Stimulated activated effector memory CD8-positive, alpha-beta T cell treated with anti-CD3 and anti-CD28 coated beads, Interleukin-12 subunit alpha, Interleukin-12 subunit beta, amount 100 ng/mL, for 72 hours (primary cell): ENCODE data around the gene PDCL2.
"Not testable (repeated sequence)": the region's sequence is repeated elsewhere in the genome, so short reads cannot be mapped to it uniquely, and the experiment has no call there.

ENCODE experiments used
- ATAC-seq: fragments of 150-1000 bp; cut with Tn5 transposase; 2 replicates; pipeline ENCODE4 v1.10.0; 2021
- DNase-seq, 2 donors: peaks; one replicate each; pipeline ENCODE4 v3.0.0; 2021 to 2022; ENCODE audit warnings: low spot score in 2 of 2
- H3K27ac Mint-ChIP-seq: one replicate; pipeline ENCODE4 v1.8.0; 2022; ENCODE audit warnings: mild to moderate bottlenecking, mixed read lengths
- H3K36me3 Mint-ChIP-seq: one replicate; pipeline ENCODE4 v1.8.0; 2022; ENCODE audit warnings: mild to moderate bottlenecking, mixed read lengths
- H3K4me1 Mint-ChIP-seq: one replicate; pipeline ENCODE4 v1.8.0; 2022; ENCODE audit warnings: mixed read lengths
- H3K4me3 Mint-ChIP-seq: one replicate; pipeline ENCODE4 v1.8.0; 2022; ENCODE audit warnings: mild to moderate bottlenecking, mixed read lengths
- H3K9me3 Mint-ChIP-seq: one replicate; pipeline ENCODE4 v1.8.0; 2022; ENCODE audit warnings: mixed read lengths

PDCL2 gene

GRCh38 chr4:55592014-55592413 is at the start of gene PDCL2:
Gene PDCL2, minus strand, starts transcription at chr4:55592245. Its CDS starts 136 bp downstream, at chr4:55592109.
- Mint-ChIP-seq H3K4me1 (no peaks in the 10 kb centered on the region), H3K9me3 (no peaks in the 10 kb centered on the region), H3K36me3 (no peaks in the 10 kb centered on the region), H3K4me3 (no peak within 1 kb of the TSS), H3K27ac (no peak within 1 kb of the TSS)
- DNase-seq: no peak
- no peak for ATAC-seq

GRCh38 chr4:55637272-55637820 is 45.3 kb upstream of the PDCL2 start:
- no peak overlapping the region for H3K27ac Mint-ChIP-seq
- H3K4me1 Mint-ChIP-seq: peaks cover 10% of the 10 kb centered on the region
- DNase-seq: no peak
- no peaks in the 10 kb centered on the region for H3K36me3 Mint-ChIP-seq
- ATAC-seq: no peak
- H3K4me3 Mint-ChIP-seq: no peak overlapping the region
- H3K9me3 Mint-ChIP-seq: no peaks in the 10 kb centered on the region

GRCh38 chr4:55636656-55636999 is 44.6 kb upstream of the PDCL2 start:
- Mint-ChIP-seq H3K36me3 (no peaks in the 10 kb centered on the region), H3K4me3 (peak overlapping the region; percentile 72), H3K9me3 (no peaks in the 10 kb centered on the region), H3K27ac (no peak overlapping the region), H3K4me1 (peaks cover 10% of the 10 kb centered on the region)
- ATAC-seq: no peak
- no peak for DNase-seq

- no peaks in the 10 kb centered on the region for H3K9me3 Mint-ChIP-seq
- no peak within 1 kb of the TSS for H3K27ac Mint-ChIP-seq
- peak within 1 kb of the TSS; percentile 72 for H3K4me3 Mint-ChIP-seq
These were observed 44.0 kb upstream of the PDCL2 start, which contains the start of gene NMU for GRCh38 chr4:55635741-55636655. Gene NMU, minus strand, starts transcription at chr4:55636298. Its CDS starts 106 bp downstream, at chr4:55636192.

GRCh38 chr4:55635282-55635681 is 43.2 kb upstream of the PDCL2 start:
- H3K27ac Mint-ChIP-seq: no peak overlapping the region
- H3K4me3 Mint-ChIP-seq: peak overlapping the region; percentile 72
- no peak for DNase-seq
- H3K36me3 Mint-ChIP-seq: no peaks in the 10 kb centered on the region
- no peaks in the 10 kb centered on the region for H3K9me3 Mint-ChIP-seq
- H3K4me1 Mint-ChIP-seq: peaks cover 10% of the 10 kb centered on the region
- peak; percentile 22 for ATAC-seq

More at GRCh38 chr4:55635741-55636655, 44.0 kb upstream of the PDCL2 start, which contains the start of gene NMU:
- Mint-ChIP-seq H3K4me1 (peaks cover 10% of the 10 kb centered on the region), H3K36me3 (no peaks in the 10 kb centered on the region)
- DNase-seq: peak; percentile 8 to 59
- ATAC-seq: peak; percentile 94

- Mint-ChIP-seq H3K36me3 (no peaks in the 10 kb centered on the region), H3K9me3 (no peaks in the 10 kb centered on the region), H3K4me1 (peaks cover 10% of the 10 kb centered on the region), H3K4me3 (no peak overlapping the region), H3K27ac (no peak overlapping the region)
- DNase-seq (no peak), ATAC-seq (no peak)
These were observed 42.5 kb upstream of the PDCL2 start for GRCh38 chr4:55634417-55635128.

- Mint-ChIP-seq H3K36me3 (peaks cover under 1% of the 10 kb centered on the region), H3K4me1 (peaks cover 10% of the 10 kb centered on the region), H3K4me3 (no peak overlapping the region), H3K9me3 (no peaks in the 10 kb centered on the region), H3K27ac (no peak overlapping the region)
- no peak for ATAC-seq
- no peak for DNase-seq
These were observed 41.9 kb upstream of the PDCL2 start for GRCh38 chr4:55633903-55634302.

GRCh38 chr4:55625835-55626234 is 33.8 kb upstream of the PDCL2 start:
- no peaks in the 10 kb centered on the region for H3K4me1 Mint-ChIP-seq
- H3K36me3 Mint-ChIP-seq: peaks cover 6% of the 10 kb centered on the region
- H3K4me3 Mint-ChIP-seq: no peak overlapping the region

GRCh38 chr4:55624063-55624462 is 32.0 kb upstream of the PDCL2 start:
- H3K9me3 Mint-ChIP-seq, H3K36me3 Mint-ChIP-seq, ATAC-seq, DNase-seq, H3K27ac Mint-ChIP-seq, H3K4me1 Mint-ChIP-seq, H3K4me3 Mint-ChIP-seq: not testable (repeated sequence)

More at GRCh38 chr4:55625835-55626234, 33.8 kb upstream of the PDCL2 start:
- H3K27ac Mint-ChIP-seq: no peak overlapping the region
- no peaks in the 10 kb centered on the region for H3K9me3 Mint-ChIP-seq
- ATAC-seq: no peak
- DNase-seq: no peak

- no peaks in the 10 kb centered on the region for H3K9me3 Mint-ChIP-seq
- peak overlapping the region; percentile 14 for H3K4me3 Mint-ChIP-seq
- ATAC-seq: no peak
- no peak overlapping the region for H3K27ac Mint-ChIP-seq
- no peaks in the 10 kb centered on the region for H3K36me3 Mint-ChIP-seq
- H3K4me1 Mint-ChIP-seq: peaks cover 19% of the 10 kb centered on the region
- DNase-seq: no peak
These were observed 26.6 kb upstream of the PDCL2 start for GRCh38 chr4:55618546-55619143.

GRCh38 chr4:55617587-55618197 is 25.6 kb upstream of the PDCL2 start:
- DNase-seq (no peak), ATAC-seq (peak; percentile 88)

GRCh38 chr4:55615008-55615407 is 23.0 kb upstream of the PDCL2 start:
- ATAC-seq (no peak), DNase-seq (no peak)
- H3K27ac Mint-ChIP-seq: no peak overlapping the region
- no peaks in the 10 kb centered on the region for H3K36me3 Mint-ChIP-seq
- H3K9me3 Mint-ChIP-seq: no peaks in the 10 kb centered on the region
- no peak overlapping the region for H3K4me3 Mint-ChIP-seq
- H3K4me1 Mint-ChIP-seq: peaks cover 19% of the 10 kb centered on the region

More at GRCh38 chr4:55617587-55618197, 25.6 kb upstream of the PDCL2 start:
- Mint-ChIP-seq H3K4me1 (peaks cover 19% of the 10 kb centered on the region), H3K36me3 (no peaks in the 10 kb centered on the region), H3K4me3 (no peak overlapping the region), H3K27ac (no peak overlapping the region), H3K9me3 (no peaks in the 10 kb centered on the region)

- ATAC-seq (no peak), DNase-seq (no peak)
- peaks cover 23% of the 10 kb centered on the region for H3K4me1 Mint-ChIP-seq
- no peaks in the 10 kb centered on the region for H3K9me3 Mint-ChIP-seq
- H3K4me3 Mint-ChIP-seq: no peak overlapping the region
- H3K36me3 Mint-ChIP-seq: no peaks in the 10 kb centered on the region
- H3K27ac Mint-ChIP-seq: no peak overlapping the region
These were observed 21.6 kb upstream of the PDCL2 start for GRCh38 chr4:55613621-55614020.

- DNase-seq (no peak), ATAC-seq (no peak)
- H3K27ac Mint-ChIP-seq: no peak overlapping the region
- no peak overlapping the region for H3K4me3 Mint-ChIP-seq
- H3K9me3 Mint-ChIP-seq: no peaks in the 10 kb centered on the region
- H3K4me1 Mint-ChIP-seq: peaks cover 11% of the 10 kb centered on the region
- no peaks in the 10 kb centered on the region for H3K36me3 Mint-ChIP-seq
These were observed 20.3 kb upstream of the PDCL2 start for GRCh38 chr4:55612341-55612740.
